K562 (cell line): ENCODE data around the gene DIS3L2. TPM values are rescaled to one million over a fixed set of nuclear protein-coding genes. Genes with fewer than 3 reads are reported as not detected.

Experiments used
- ATAC-seq: fragments of 200-7000 bp; cut with Tn5 transposase; 3 replicates; pipeline ENCODE4 v1.9.1; 2020; ENCODE audit warnings: moderate library complexity
- BruUV-seq: library from RNA; stranded (reverse); fragments of 400-500 nt; replicated peaks from 2 replicates; lab custom pipeline; 2021; lab: Mats Ljungman, UMichigan
- CTCF ChIA-PET: fragments of 300-600 bp; formaldehyde crosslinking; extraction: SDS; loops from one replicate; lab custom pipeline; 2021; ENCODE audit warnings: low intra/inter-chr PET ratio; lab: Yijun Ruan, JAX
- POLR2A ChIA-PET: fragments of 300-600, 350-650 bp; sonication (Branson Sonifier 250); formaldehyde crosslinking; extraction: SDS; loops from one replicate; lab custom pipeline; 2021; ENCODE audit warnings: antibody characterized with exemption, inconsistent platforms; lab: Yijun Ruan, JAX
- DNase-seq, 4 experiments: peaks; one replicate each; pipeline versions ENCODE4 v3.0.0 to v3.0.0-alpha.2; 2011 to 2018; ENCODE audit warnings: low spot score in 3 of 4, mixed read lengths in 3 of 4; ENCODE audit errors: extremely low read depth in 1 of 4
- FAIRE-seq: peaks from 2 replicates; lab custom pipeline; 2011; peaks lifted over from hg19 to GRCh38; lab: Jason Lieb, UNC
- H2AFZ ChIP-seq: 2 replicates; pipeline ENCODE4 v1.6.0; 2011; ENCODE audit warnings: low read depth, low read length, control low read depth, inconsistent platforms
- H3K27ac ChIP-seq: fragments of 200-600 bp; 3 replicates; pipeline ENCODE4 v1.8.0; 2011; ENCODE audit warnings: low read depth, mild to moderate bottlenecking, control low read depth, inconsistent platforms, low read length, moderate library complexity, mixed read lengths; ENCODE audit errors: extremely low read depth
- H3K27me3 ChIP-seq, 2 experiments: fragments of 300-600 bp in 1 of 2; 2 replicates in 1 of 2; 3 replicates in 1 of 2; pipeline versions ENCODE4 v1.6.0 to v1.8.0; 2011; ENCODE audit warnings: inconsistent platforms in 2 of 2, low read length in 2 of 2, mild to moderate bottlenecking in 1 of 2, mixed read lengths in 1 of 2, moderate library complexity in 1 of 2; ENCODE audit not compliant: control insufficient read depth in 2 of 2, insufficient read depth in 2 of 2
- H3K36me3 ChIP-seq: fragments of 300-600 bp; 3 replicates; pipeline ENCODE4 v1.8.0; 2011; ENCODE audit warnings: mild to moderate bottlenecking, low read length, inconsistent platforms; ENCODE audit not compliant: control insufficient read depth, insufficient read depth
- H3K4me1 ChIP-seq, 2 experiments: fragments of 200-600 bp in 1 of 2; replicated peaks in 1 of 2; 2 replicates in 1 of 2; 3 replicates in 1 of 2; pipeline versions ENCODE4 v1.5.1 to v1.8.0; 2011; ENCODE audit warnings: inconsistent platforms in 2 of 2, low read length in 2 of 2, mild to moderate bottlenecking in 1 of 2, mixed read lengths in 1 of 2, moderate library complexity in 1 of 2; ENCODE audit not compliant: control insufficient read depth in 2 of 2, insufficient read depth in 2 of 2
- H3K4me2 ChIP-seq: 2 replicates; pipeline ENCODE4 v1.6.1; 2011; ENCODE audit warnings: low read length, control low read depth, inconsistent platforms, mixed read lengths; ENCODE audit not compliant: insufficient read depth
- H3K4me3 ChIP-seq: fragments of 200-600 bp; sonication (generic), shearing (Covaris generic); 2 replicates; pipeline ENCODE4 v1.5.1; 2016; ENCODE audit warnings: control low read depth, inconsistent platforms
- H3K79me2 ChIP-seq: fragments of 200-600 bp; 3 replicates; pipeline ENCODE4 v1.8.0; 2011; ENCODE audit warnings: low read length, inconsistent platforms; ENCODE audit not compliant: control insufficient read depth, insufficient read depth
- H3K9ac ChIP-seq, 2 experiments: 2 replicates each; pipeline versions ENCODE4 v1.6.0 to v1.6.1; 2011; ENCODE audit warnings: low read depth in 2 of 2, low read length in 2 of 2, control low read depth in 1 of 2, inconsistent platforms in 1 of 2, mild to moderate bottlenecking in 1 of 2, mixed read lengths in 1 of 2; ENCODE audit not compliant: insufficient read depth in 1 of 2
- H3K9me1 ChIP-seq: one replicate; pipeline ENCODE4 v1.6.0; 2011; ENCODE audit warnings: inconsistent platforms, mild to moderate bottlenecking, low read length, moderate library complexity; ENCODE audit not compliant: control insufficient read depth, insufficient read depth
- H3K9me3 ChIP-seq: replicated peaks from 2 replicates; pipeline ENCODE4 v1.5.1; 2011; ENCODE audit warnings: low read depth, low read length, inconsistent platforms; ENCODE audit not compliant: control insufficient read depth, insufficient read depth
- H4K20me1 ChIP-seq: replicated peaks from 2 replicates; pipeline ENCODE4 v1.6.1; 2011; ENCODE audit warnings: low read length, inconsistent platforms, mixed read lengths; ENCODE audit not compliant: control insufficient read depth, insufficient read depth
- ATF1 ChIP-seq, 2 experiments: fragments of 450-650 bp in 1 of 2; IDR thresholded peaks; 2 replicates each; pipeline ENCODE4 v1.6.1; 2016; ENCODE audit warnings: missing compliant biosample characterization in 1 of 2, missing genetic modification characterization in 1 of 2
- FOXO4 ChIP-seq: fragments of 450-650 bp; formaldehyde crosslinking; IDR thresholded peaks from 2 replicates; pipeline ENCODE4 v1.4.0; 2020; ENCODE audit warnings: mild to moderate bottlenecking, moderate library complexity
- FUS ChIP-seq: fragments of 200-400 bp; formaldehyde crosslinking; optimal IDR thresholded peaks from 2 replicates; pipeline ENCODE3; 2017; ENCODE audit warnings: low read depth, low read length
- KAT8 ChIP-seq: fragments of 450-650 bp; IDR thresholded peaks from 2 replicates; pipeline ENCODE4 v1.6.1; 2016; ENCODE audit warnings: low read depth, mild to moderate bottlenecking
- L3MBTL2 ChIP-seq: fragments of 450-650 bp; IDR thresholded peaks from 2 replicates; pipeline ENCODE4 v1.6.1; 2016; ENCODE audit warnings: mild to moderate bottlenecking, moderate library complexity
- UBTF ChIP-seq, 2 experiments: IDR thresholded peaks; 2 replicates each; pipeline ENCODE4 v1.6.1; 2012; ENCODE audit warnings: improper control_type of control experiment in 2 of 2, low read depth in 2 of 2, low read length in 2 of 2, borderline replicate concordance in 1 of 2
- USF1 ChIP-seq: sonication (generic); formaldehyde crosslinking; IDR thresholded peaks from 2 replicates; pipeline ENCODE4 v1.9.0; 2022; ENCODE audit warnings: mild to moderate bottlenecking, missing genetic modification reagents
- XRCC3 ChIP-seq: fragments of 450-650 bp; IDR thresholded peaks from 2 replicates; pipeline ENCODE4 v1.6.1; 2017; ENCODE audit warnings: mild to moderate bottlenecking, moderate library complexity
- ZNF639 ChIP-seq, 2 experiments: fragments of 200-800 bp in 1 of 2; sonication (Bioruptor generic) in 1 of 2; sonication (generic) in 1 of 2; formaldehyde crosslinking in 1 of 2; IDR thresholded peaks in 1 of 2; conservative IDR thresholded peaks in 1 of 2; 2 replicates each; pipeline versions ENCODE4 v1.5.0 to v1.6.1; 2016 to 2020; ENCODE audit warnings: missing compliant biosample characterization in 1 of 2, missing genetic modification characterization in 1 of 2, missing genetic modification reagents in 1 of 2
- ZNF77 ChIP-seq: fragments of 250-450 bp; sonication (Bioruptor Pico); IDR thresholded peaks from 2 replicates; pipeline ENCODE4 v1.5.0; 2020
- WGBS: fragments of 100-300 bp; shearing (Covaris generic); methylation state at CpG from one replicate; pipeline ENCODE4 v1.1.6; 2016; ENCODE audit warnings: low coverage, mixed read lengths; ENCODE audit not compliant: insufficient coverage; ENCODE audit errors: missing lambda C conversion rate; 5-methylcytosine and 5-hydroxymethylcytosine counted together
- in situ Hi-C: fragments of 300-500 bp; cut with MboI; formaldehyde crosslinking; loops from 4 replicates; pipeline ENCODE4 v1.15.0; 2018; ENCODE audit warnings: inconsistent platforms, mixed read lengths
- intact Hi-C: fragments of 100-400 bp; cut with micrococcal nuclease; formaldehyde crosslinking; loops from 2 replicates; pipeline ENCODE4 v1.14.2; 2022
- polyA plus RNA-seq, 8 experiments: library from polyadenylated mRNA; depleted of rRNA in 4 of 8; stranded (reverse) in 5 of 8; unstranded in 3 of 8; fragments of >200 nt; fragmentation: Nextera tagmentation in 2 of 8; fragmentation: Illumina TruSeq in 1 of 8; extraction: Ambion mirVana in 2 of 8; extraction: Trizol in 1 of 8; gene quantifications; 2 replicates each; pipeline versions ENCODE4 v1.2.1 to v1.2.3, GENCODE V29; 2011 to 2014; ENCODE audit warnings: inconsistent platforms in 1 of 8, missing spikeins in 1 of 8
- total RNA-seq, 7 experiments: library from RNA; depleted of rRNA in 6 of 7; stranded (reverse); fragments of >200 nt in 6 of 7; fragmentation: Illumina TruSeq in 2 of 7; extraction: Trizol in 2 of 7; gene quantifications; 2 replicates each; pipeline versions ENCODE4 v1.2.1 to v1.2.3, GENCODE V29; 2011 to 2021; ENCODE audit warnings: low replicate concordance in 1 of 7
- TF ChIP-seq, protein P1 (sequence below): sonication (generic); formaldehyde crosslinking; IDR thresholded peaks from 2 replicates; pipeline ENCODE4 v1.8.0; 2022; ENCODE audit warnings: mild to moderate bottlenecking, missing genetic modification reagents
- TF ChIP-seq, protein P2 (sequence below): fragments of 250-450 bp; sonication (Bioruptor Pico); IDR thresholded peaks from 2 replicates; pipeline ENCODE4 v1.4.0; 2020; ENCODE audit warnings: mild to moderate bottlenecking

DIS3L2 gene
- total and polyA plus RNA-seq, 9 of the 15 experiments (the other 6 are each of a cell fraction or from before 2014, with no cell fraction given): 1.5 to 19.2 (median 11.2) TPM

DNA sequence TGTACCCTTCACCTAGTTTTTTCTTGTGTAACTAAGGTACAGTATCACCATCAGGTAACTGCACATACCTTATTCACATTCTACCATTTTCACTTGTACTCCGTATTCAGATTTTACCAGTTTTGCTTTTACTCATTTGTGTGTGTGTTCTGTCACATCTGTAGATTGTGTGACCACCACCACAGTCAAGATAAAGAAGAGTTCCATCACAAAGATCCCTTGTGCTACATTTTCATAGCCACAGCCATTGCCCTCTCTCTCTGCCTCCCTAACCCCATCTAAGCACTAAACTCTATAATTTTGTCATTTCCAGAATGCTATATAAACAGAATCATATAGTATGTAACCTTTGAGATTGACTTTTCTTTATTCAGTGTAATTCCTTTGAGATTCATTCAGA lies 23.5 kb downstream of the DIS3L2 start:
- H3K9ac ChIP-seq: no peak overlapping the region
- ChIA-PET CTCF (no interaction called here), POLR2A (interaction anchor here (1.2 to 2.8 kb wide), 3 partner anchors 11 to 44 kb away, joined by 3 to 14 read pairs (median 12); no protein-coding TSS in a partner anchor)
- H4K20me1 ChIP-seq: no peaks in the 10 kb centered on the region
- intact Hi-C loops: no loop called here
- peaks cover 5% of the 10 kb centered on the region; the same call in 2 of the 3 replicates for H3K36me3 ChIP-seq
- BruUV-seq: no TSS peak
- peaks cover 0 to 20% of the 10 kb centered on the region in 2 experiments; a peak in 4 of 5 replicates for H3K4me1 ChIP-seq
- H3K9me3 ChIP-seq: no peaks in the 10 kb centered on the region
- H2AFZ ChIP-seq: no peak overlapping the region
- ATAC-seq (no peak), FAIRE-seq (no peak), DNase-seq (no peak)
- H3K27ac ChIP-seq: 0 out of 3 replicates have a peak overlapping the region, but pooled peaks have one; percentile 8
- no peak overlapping the region for H3K4me3 ChIP-seq
- H3K4me2 ChIP-seq: no peak overlapping the region
- 0% methylated on average over 1 of the region's 1 CpG for WGBS
- in situ Hi-C loops: no loop called here
- peaks cover 43% of the 10 kb centered on the region for H3K79me2 ChIP-seq
- H3K9me1 ChIP-seq: no peaks in the 10 kb centered on the region
- H3K27me3 ChIP-seq: no peaks in the 10 kb centered on the region
- TF ChIP-seq USF1 (no peak), ZNF639 (CRISPR knock-in tag; conservative IDR thresholded peaks at IDR 0.05 in 1 of 2, IDR thresholded peaks at IDR 0.05 in 1 of 2) (no peak), KAT8 (no peak), UBTF (IDR thresholded peaks at IDR 0.05; ENCODE audit: borderline replicate concordance in 1 of 2, low read depth in 2 of 2, low read length in 2 of 2) (no peak), XRCC3 (no peak), L3MBTL2 (no peak), FOXO4 (CRISPR knock-in tag) (no peak), ATF1 (CRISPR knock-in tag; IDR thresholded peaks at IDR 0.05) (no peak), ATF1 (tag; IDR thresholded peaks at IDR 0.05) (no peak), FUS (no peak), ZNF77 (CRISPR knock-in tag) (no peak)
- TF ChIP-seq, protein P1, sequence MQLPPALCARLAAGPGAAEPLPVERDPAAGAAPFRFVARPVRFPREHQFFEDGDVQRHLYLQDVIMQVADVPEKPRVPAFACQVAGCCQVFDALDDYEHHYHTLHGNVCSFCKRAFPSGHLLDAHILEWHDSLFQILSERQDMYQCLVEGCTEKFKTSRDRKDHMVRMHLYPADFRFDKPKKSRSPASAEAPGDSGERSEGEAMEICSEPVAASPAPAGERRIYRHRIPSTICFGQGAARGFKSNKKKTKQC (CRISPR knock-in tag): no peak
- TF ChIP-seq, protein P2, sequence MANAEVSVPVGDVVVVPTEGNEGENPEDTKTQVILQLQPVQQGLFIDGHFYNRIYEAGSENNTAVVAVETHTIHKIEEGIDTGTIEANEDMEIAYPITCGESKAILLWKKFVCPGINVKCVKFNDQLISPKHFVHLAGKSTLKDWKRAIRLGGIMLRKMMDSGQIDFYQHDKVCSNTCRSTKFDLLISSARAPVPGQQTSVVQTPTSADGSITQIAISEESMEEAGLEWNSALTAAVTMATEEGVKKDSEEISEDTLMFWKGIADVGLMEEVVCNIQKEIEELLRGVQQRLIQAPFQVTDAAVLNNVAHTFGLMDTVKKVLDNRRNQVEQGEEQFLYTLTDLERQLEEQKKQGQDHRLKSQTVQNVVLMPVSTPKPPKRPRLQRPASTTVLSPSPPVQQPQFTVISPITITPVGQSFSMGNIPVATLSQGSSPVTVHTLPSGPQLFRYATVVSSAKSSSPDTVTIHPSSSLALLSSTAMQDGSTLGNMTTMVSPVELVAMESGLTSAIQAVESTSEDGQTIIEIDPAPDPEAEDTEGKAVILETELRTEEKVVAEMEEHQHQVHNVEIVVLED (CRISPR knock-in tag): no peak
